ENCODE results near the gene CTDSPL. TPM values are rescaled to one million over a fixed set of nuclear protein-coding genes. Genes with fewer than 3 reads are reported as not detected.

Gene CTDSPL
- total and polyA plus RNA-seq, 2 donors, result 36.9 to 58.2 TPM

- Histone ChIP-seq H3K36me3 (ENCODE audit: insufficient read depth) (no peaks in the 10 kb centered on the region), H3K4me1 (ENCODE audit: insufficient read depth) (no peaks in the 10 kb centered on the region)
- 57% methylated on average over 3 of the region's 3 CpGs for WGBS
These were observed 94.4 kb downstream of the CTDSPL start for GRCh38 chr3:37955918-37956707.

GRCh38 chr3:37956723-37957538 lies 95.3 kb downstream of the CTDSPL start:
- Histone ChIP-seq H3K4me3 (ENCODE audit: low read depth, low read length) (no peak overlapping the region), H3K27ac (ENCODE audit: low read depth) (peak overlapping the region; percentile 58), H3K36me3 (ENCODE audit: insufficient read depth) (no peaks in the 10 kb centered on the region), H3K4me1 (ENCODE audit: insufficient read depth) (peaks cover 2% of the 10 kb centered on the region)
- WGBS, result 60% methylated on average over 2 of the region's 2 CpGs
- no peak for DNase-seq (ENCODE audit: extremely low spot score)

More at GRCh38 chr3:37955918-37956707, 94.4 kb downstream of the CTDSPL start:
- no peak overlapping the region for H3K4me3 ChIP-seq (ENCODE audit: low read depth, low read length)
- no peak for DNase-seq (ENCODE audit: extremely low spot score)
- no peak overlapping the region for H3K27ac ChIP-seq (ENCODE audit: low read depth)

GRCh38 chr3:37957539-37957936 lies 95.9 kb downstream of the CTDSPL start:
- 64% methylated on average over 7 of the region's 7 CpGs for WGBS
- Histone ChIP-seq H3K4me3 (ENCODE audit: low read depth, low read length) (no peak overlapping the region), H3K36me3 (ENCODE audit: insufficient read depth) (no peaks in the 10 kb centered on the region), H3K4me1 (ENCODE audit: insufficient read depth) (peaks cover 4% of the 10 kb centered on the region), H3K27ac (ENCODE audit: low read depth) (peak overlapping the region; percentile 58)
- DNase-seq (ENCODE audit: extremely low spot score), result no peak

GRCh38 chr3:37961622-37962431 lies 100.1 kb downstream of the CTDSPL start:
- 59% methylated on average over 6 of the region's 6 CpGs for WGBS
- H3K27ac ChIP-seq (ENCODE audit: low read depth), result no peak overlapping the region
- no peak for DNase-seq (ENCODE audit: extremely low spot score)

GRCh38 chr3:37963016-37963415 lies 101.3 kb downstream of the CTDSPL start:
- peaks cover 4% of the 10 kb centered on the region for H3K4me1 ChIP-seq (ENCODE audit: insufficient read depth)
- WGBS, result 44% methylated on average over 5 of the region's 5 CpGs

More at GRCh38 chr3:37961622-37962431, 100.1 kb downstream of the CTDSPL start:
- no peaks in the 10 kb centered on the region for H3K36me3 ChIP-seq (ENCODE audit: insufficient read depth)
- H3K4me3 ChIP-seq (ENCODE audit: low read depth, low read length), result no peak overlapping the region
- peaks cover 4% of the 10 kb centered on the region for H3K4me1 ChIP-seq (ENCODE audit: insufficient read depth)

GRCh38 chr3:37963635-37964034 lies 102.0 kb downstream of the CTDSPL start:
- no peak overlapping the region for H3K27ac ChIP-seq (ENCODE audit: low read depth)
- DNase-seq (ENCODE audit: extremely low spot score), result no peak
- H3K4me3 ChIP-seq (ENCODE audit: low read depth, low read length), result no peak overlapping the region
- H3K36me3 ChIP-seq (ENCODE audit: insufficient read depth), result no peaks in the 10 kb centered on the region
- H3K4me1 ChIP-seq (ENCODE audit: insufficient read depth), result peaks cover 4% of the 10 kb centered on the region
- 76% methylated on average over 3 of the region's 3 CpGs for WGBS

More at GRCh38 chr3:37963016-37963415, 101.3 kb downstream of the CTDSPL start:
- H3K4me3 ChIP-seq (ENCODE audit: low read depth, low read length), result no peak overlapping the region
- no peak overlapping the region for H3K27ac ChIP-seq (ENCODE audit: low read depth)
- no peak for DNase-seq (ENCODE audit: extremely low spot score)
- H3K36me3 ChIP-seq (ENCODE audit: insufficient read depth), result no peaks in the 10 kb centered on the region

- Histone ChIP-seq H3K4me3 (ENCODE audit: low read depth, low read length) (no peak overlapping the region), H3K27ac (ENCODE audit: low read depth) (no peak overlapping the region), H3K36me3 (ENCODE audit: insufficient read depth) (no peaks in the 10 kb centered on the region), H3K4me1 (ENCODE audit: insufficient read depth) (peaks cover 4% of the 10 kb centered on the region)
- WGBS, result 97% methylated on average over 3 of the region's 3 CpGs
- DNase-seq (ENCODE audit: extremely low spot score), result no peak
These were observed 102.5 kb downstream of the CTDSPL start for GRCh38 chr3:37964146-37964545.

GRCh38 chr3:37964716-37965115 lies 103.0 kb downstream of the CTDSPL start:
- 84% methylated on average over 1 of the region's 1 CpG for WGBS
- Histone ChIP-seq H3K27ac (ENCODE audit: low read depth) (no peak overlapping the region), H3K36me3 (ENCODE audit: insufficient read depth) (no peaks in the 10 kb centered on the region), H3K4me1 (ENCODE audit: insufficient read depth) (peaks cover 4% of the 10 kb centered on the region), H3K4me3 (ENCODE audit: low read depth, low read length) (no peak overlapping the region)
- DNase-seq (ENCODE audit: extremely low spot score), result no peak

- H3K4me3 ChIP-seq (ENCODE audit: low read depth, low read length), result no peak overlapping the region
- DNase-seq (ENCODE audit: extremely low spot score), result no peak
- H3K27ac ChIP-seq (ENCODE audit: low read depth), result no peak overlapping the region
- no peaks in the 10 kb centered on the region for H3K36me3 ChIP-seq (ENCODE audit: insufficient read depth)
- H3K4me1 ChIP-seq (ENCODE audit: insufficient read depth), result no peaks in the 10 kb centered on the region
- WGBS, result 47% methylated on average over 7 of the region's 7 CpGs
These were observed 105.7 kb downstream of the CTDSPL start for GRCh38 chr3:37967260-37967881.

- no peak for DNase-seq (ENCODE audit: extremely low spot score)
These were observed 106.5 kb downstream of the CTDSPL start for GRCh38 chr3:37968199-37968598.

GRCh38 chr3:37968813-37969595 lies 107.3 kb downstream of the CTDSPL start:
- H3K36me3 ChIP-seq (ENCODE audit: insufficient read depth), result no peaks in the 10 kb centered on the region
- no peak overlapping the region for H3K27ac ChIP-seq (ENCODE audit: low read depth)
- 84% methylated on average over 15 of the region's 15 CpGs for WGBS
- no peak for DNase-seq (ENCODE audit: extremely low spot score)
- no peaks in the 10 kb centered on the region for H3K4me1 ChIP-seq (ENCODE audit: insufficient read depth)
- no peak overlapping the region for H3K4me3 ChIP-seq (ENCODE audit: low read depth, low read length)

More at GRCh38 chr3:37968199-37968598, 106.5 kb downstream of the CTDSPL start:
- Histone ChIP-seq H3K36me3 (ENCODE audit: insufficient read depth) (no peaks in the 10 kb centered on the region), H3K27ac (ENCODE audit: low read depth) (no peak overlapping the region), H3K4me1 (ENCODE audit: insufficient read depth) (no peaks in the 10 kb centered on the region), H3K4me3 (ENCODE audit: low read depth, low read length) (no peak overlapping the region)
- WGBS, result 84% methylated on average over 9 of the region's 9 CpGs

GRCh38 chr3:37969596-37970100 lies 108.0 kb downstream of the CTDSPL start:
- Histone ChIP-seq H3K36me3 (ENCODE audit: insufficient read depth) (no peaks in the 10 kb centered on the region), H3K4me3 (ENCODE audit: low read depth, low read length) (no peak overlapping the region), H3K27ac (ENCODE audit: low read depth) (no peak overlapping the region), H3K4me1 (ENCODE audit: insufficient read depth) (no peaks in the 10 kb centered on the region)
- WGBS, result 75% methylated on average over 7 of the region's 7 CpGs
- no peak for DNase-seq (ENCODE audit: extremely low spot score)
